Measurements from ENCODE around the gene MAP4K1.
"Not testable (repeated sequence)": the region's sequence is repeated elsewhere in the genome, so short reads cannot be mapped to it uniquely, and the experiment has no call there.

Gene MAP4K1

GRCh38 chr19:38619361-38620174, 1.8 kb upstream of the MAP4K1 start:
- no peak for DNase-seq

GRCh38 chr19:38618590-38619360, 1.0 kb upstream of the MAP4K1 start, which contains the start of gene EIF3K:
EIF3K (plus strand) TSS chr19:38619188; CDS start chr19:38619269, 81 bp downstream.
- DNase-seq, result peak; percentile 99

- DNase-seq, result no peak
These were observed 430 bp downstream of the MAP4K1 start for GRCh38 chr19:38617283-38617763.

- no peak for DNase-seq
These were observed 1.5 kb downstream of the MAP4K1 start for GRCh38 chr19:38616265-38616664.

GRCh38 chr19:38615007-38615581, 2.7 kb downstream of the MAP4K1 start:
- DNase-seq, result no peak

GRCh38 chr19:38614289-38614688, 3.5 kb downstream of the MAP4K1 start:
- no peak for DNase-seq

- DNase-seq, result no peak
These were observed 11.6 kb downstream of the MAP4K1 start for GRCh38 chr19:38606131-38606530.

GRCh38 chr19:38602856-38603255, 14.9 kb downstream of the MAP4K1 start:
- DNase-seq, result not testable (repeated sequence)

- no peak for DNase-seq
These were observed 18.0 kb downstream of the MAP4K1 start for GRCh38 chr19:38599722-38600121.

GRCh38 chr19:38597075-38597474, 20.7 kb downstream of the MAP4K1 start:
- no peak for DNase-seq

GRCh38 chr19:38596057-38596981, 21.4 kb downstream of the MAP4K1 start:
- DNase-seq, result peak; percentile 11

GRCh38 chr19:38592940-38593339, 24.8 kb downstream of the MAP4K1 start:
- no peak for DNase-seq

- DNase-seq, result no peak
These were observed 29.7 kb downstream of the MAP4K1 start for GRCh38 chr19:38588041-38588440.

- no peak for DNase-seq
These were observed 30.2 kb downstream of the MAP4K1 start for GRCh38 chr19:38587562-38587961.

GRCh38 chr19:38583985-38584305, 33.8 kb downstream of the MAP4K1 start:
- DNase-seq, result no peak

- DNase-seq, result no peak
These were observed 34.4 kb downstream of the MAP4K1 start for GRCh38 chr19:38583219-38583984.

GRCh38 chr19:38580080-38580479, 37.7 kb downstream of the MAP4K1 start:
- no peak for DNase-seq

GRCh38 chr19:38579304-38579703, 38.4 kb downstream of the MAP4K1 start:
- DNase-seq, result not testable (repeated sequence)

- no peak for DNase-seq
These were observed 39.9 kb downstream of the MAP4K1 start for GRCh38 chr19:38577826-38578225.

- no peak for DNase-seq
These were observed 46.1 kb downstream of the MAP4K1 start for GRCh38 chr19:38571682-38572081.

- no peak for DNase-seq
These were observed 48.3 kb downstream of the MAP4K1 start for GRCh38 chr19:38569368-38569983.
